HG03378 (cell line): ENCODE data around the gene XRCC5.
"Not testable (repeated sequence)": the region's sequence is repeated elsewhere in the genome, so short reads cannot be mapped to it uniquely, and the experiment has no call there.

Source experiments
- ATAC-seq: cut with Tn5 transposase; IDR thresholded peaks from one replicate; pipeline ENCODE4 v1.9.1; 2021; ENCODE audit warnings: mild to moderate bottlenecking, moderate library complexity; ENCODE audit not compliant: unreplicated experiment

The XRCC5 gene

DNA sequence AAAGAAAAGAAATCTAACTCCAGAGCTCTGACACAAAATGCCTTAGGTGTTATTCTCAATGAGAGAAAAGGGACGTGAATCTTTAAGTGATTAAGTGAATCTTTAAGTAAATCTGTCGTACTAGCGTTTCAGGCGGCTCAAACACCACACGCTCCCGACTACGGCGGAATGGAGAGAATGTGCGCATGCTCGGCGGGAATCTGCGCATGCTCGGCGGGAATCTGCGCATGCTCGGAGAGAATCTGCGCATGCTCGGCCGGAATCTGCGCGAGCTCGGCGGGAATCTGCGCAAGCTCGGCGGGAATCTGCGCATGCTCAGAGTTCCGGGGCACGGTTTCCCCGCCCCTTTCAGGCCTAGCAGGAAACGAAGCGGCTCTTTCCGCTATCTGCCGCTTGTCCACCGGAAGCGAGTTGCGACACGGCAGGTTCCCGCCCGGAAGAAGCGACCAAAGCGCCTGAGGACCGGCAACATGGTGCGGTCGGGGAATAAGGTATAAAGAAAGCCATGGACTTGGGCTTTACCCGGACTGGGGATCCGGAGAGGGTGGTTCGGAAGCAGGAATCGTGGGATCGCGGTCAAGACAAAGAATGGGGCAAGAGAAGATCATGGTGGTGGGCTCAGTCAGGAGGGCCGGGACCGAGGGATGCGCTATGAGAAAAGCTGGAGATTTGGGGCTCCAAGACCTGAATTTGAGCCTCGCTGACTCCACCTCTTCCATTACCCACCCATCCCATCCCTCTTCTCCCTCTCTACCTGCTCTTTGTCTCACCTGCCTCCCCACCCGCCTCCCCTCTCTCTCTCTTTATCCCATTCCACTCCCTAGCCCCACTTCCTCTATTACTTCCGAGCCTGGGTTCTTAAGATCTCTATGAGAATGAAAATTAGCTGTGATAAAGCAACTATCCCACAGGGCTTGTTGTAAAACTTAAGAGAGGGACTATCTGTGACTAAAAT is at the start of gene XRCC5:
Gene XRCC5, plus strand, starts transcription at position 382 of the 955 bp plus-strand sequence. Its CDS starts 89 bp downstream, at position 471.
- peak; percentile 32 for ATAC-seq

DNA sequence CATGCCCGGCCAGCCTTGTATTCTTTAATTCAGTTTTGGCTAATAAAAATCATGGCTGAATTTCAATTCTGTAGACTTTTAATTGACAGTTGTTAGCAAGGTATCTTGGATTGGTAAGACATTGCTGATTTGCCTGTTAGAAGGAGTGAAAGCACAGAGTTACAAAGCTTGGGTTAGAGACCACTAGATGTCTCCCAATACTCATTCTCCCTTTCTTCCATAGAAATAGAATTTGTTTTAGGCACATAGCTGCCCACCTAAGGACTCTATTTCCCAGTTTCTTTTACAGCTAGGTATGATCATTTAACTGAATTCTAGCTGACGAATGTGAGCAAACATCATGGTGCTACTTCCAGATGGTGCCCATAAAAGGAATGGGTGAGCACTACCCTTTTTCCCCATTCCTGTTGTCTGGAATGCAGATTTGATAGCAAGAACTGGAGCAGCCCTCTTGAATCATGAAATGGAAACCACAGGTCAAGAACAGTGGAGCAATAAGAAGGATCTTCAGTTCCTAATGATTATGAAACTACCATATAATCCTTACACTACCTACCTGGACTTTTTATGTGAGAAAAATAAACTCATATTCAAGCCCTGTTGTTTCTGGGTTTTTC is 45.0 kb upstream of the XRCC5 start:
- no peak for ATAC-seq

GRCh38 chr2:216064665-216065064 is 44.5 kb upstream of the XRCC5 start:
- ATAC-seq: no peak

DNA sequence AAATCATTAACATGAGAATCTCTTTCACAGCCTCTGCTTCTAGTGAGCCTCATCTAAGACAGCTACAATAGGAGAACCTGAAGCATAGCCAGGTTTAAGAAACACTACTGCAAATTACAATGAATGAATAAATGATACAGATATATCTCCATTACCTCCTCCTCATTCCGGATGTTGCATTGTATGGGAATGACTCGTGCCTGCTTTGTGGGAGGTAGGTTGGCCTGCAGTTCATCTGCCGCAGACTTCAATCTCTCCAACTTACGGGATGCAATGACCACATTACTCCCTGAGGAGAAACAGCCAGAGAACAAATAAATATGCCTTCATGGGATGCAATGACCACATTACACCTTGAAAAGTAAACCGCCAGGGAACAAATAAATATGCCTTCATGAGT is 42.9 kb upstream of the XRCC5 start:
- no peak for ATAC-seq

DNA sequence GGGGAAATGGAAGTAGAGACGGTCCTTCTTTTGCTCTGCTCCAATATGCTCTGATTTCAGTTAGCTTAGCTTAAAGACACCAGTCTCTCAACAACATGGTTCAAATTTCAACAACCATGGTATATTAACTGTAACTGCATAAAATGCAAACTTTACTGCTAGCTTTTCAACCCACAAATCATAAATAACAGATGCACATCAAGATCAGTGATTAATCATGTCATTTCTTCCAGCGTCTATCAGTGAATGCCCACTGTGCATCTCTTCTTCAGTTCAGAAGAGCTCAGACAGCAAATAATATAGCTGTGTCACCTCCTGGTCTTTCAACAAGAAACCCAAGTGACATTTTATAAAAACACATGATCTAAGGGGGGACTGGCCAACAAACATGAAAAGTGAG is 40.1 kb upstream of the XRCC5 start:
- no peak for ATAC-seq

- no peak for ATAC-seq
Measured at GRCh38 chr2:216070195-216070594, 39.0 kb upstream of the XRCC5 start.

GRCh38 chr2:216071111-216071851 is 37.9 kb upstream of the XRCC5 start:
- ATAC-seq: no peak

- no peak for ATAC-seq
Measured at GRCh38 chr2:216072473-216072872, 36.7 kb upstream of the XRCC5 start.

- no peak for ATAC-seq
Measured at GRCh38 chr2:216073773-216074172, 35.4 kb upstream of the XRCC5 start.

GRCh38 chr2:216074380-216074779 is 34.8 kb upstream of the XRCC5 start:
- ATAC-seq: no peak

GRCh38 chr2:216074794-216075193 is 34.4 kb upstream of the XRCC5 start:
- ATAC-seq: no peak

GRCh38 chr2:216075510-216076485 is 33.4 kb upstream of the XRCC5 start:
- ATAC-seq: no peak

- ATAC-seq: no peak
Measured at GRCh38 chr2:216078776-216079175, 30.4 kb upstream of the XRCC5 start.

- not testable (repeated sequence) for ATAC-seq
Measured at GRCh38 chr2:216080048-216080447, 29.1 kb upstream of the XRCC5 start.

DNA sequence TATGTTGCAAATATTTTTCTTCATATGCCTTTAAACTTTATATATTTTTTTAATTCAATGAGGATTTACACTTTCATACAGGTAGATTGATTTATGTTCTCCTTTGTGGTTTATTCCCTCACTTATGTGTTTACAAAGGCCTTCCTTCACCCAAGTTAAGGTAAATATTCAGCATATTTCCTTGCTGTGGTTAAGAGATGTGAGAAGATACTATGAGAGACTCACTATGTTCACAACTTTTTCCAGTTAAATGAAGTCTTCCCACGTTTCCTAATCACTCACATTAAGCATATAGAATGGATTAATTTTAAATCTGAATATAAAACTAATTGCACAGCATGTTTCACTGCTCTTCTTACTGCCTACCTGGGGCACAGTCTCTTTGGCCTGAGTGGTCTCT is 28.1 kb upstream of the XRCC5 start:
- peak; percentile 16 for ATAC-seq

- peak; percentile 85 for ATAC-seq
Measured at GRCh38 chr2:216081487-216082116, 27.5 kb upstream of the XRCC5 start, which contains the start of the genes PECR and TMEM169. TSS of gene PECR (minus strand) at chr2:216081809. CDS start at chr2:216081741, 68 bp downstream. TSS of gene TMEM169 (plus strand) at chr2:216081919. CDS start at chr2:216095964, 14,045 bp downstream.

DNA sequence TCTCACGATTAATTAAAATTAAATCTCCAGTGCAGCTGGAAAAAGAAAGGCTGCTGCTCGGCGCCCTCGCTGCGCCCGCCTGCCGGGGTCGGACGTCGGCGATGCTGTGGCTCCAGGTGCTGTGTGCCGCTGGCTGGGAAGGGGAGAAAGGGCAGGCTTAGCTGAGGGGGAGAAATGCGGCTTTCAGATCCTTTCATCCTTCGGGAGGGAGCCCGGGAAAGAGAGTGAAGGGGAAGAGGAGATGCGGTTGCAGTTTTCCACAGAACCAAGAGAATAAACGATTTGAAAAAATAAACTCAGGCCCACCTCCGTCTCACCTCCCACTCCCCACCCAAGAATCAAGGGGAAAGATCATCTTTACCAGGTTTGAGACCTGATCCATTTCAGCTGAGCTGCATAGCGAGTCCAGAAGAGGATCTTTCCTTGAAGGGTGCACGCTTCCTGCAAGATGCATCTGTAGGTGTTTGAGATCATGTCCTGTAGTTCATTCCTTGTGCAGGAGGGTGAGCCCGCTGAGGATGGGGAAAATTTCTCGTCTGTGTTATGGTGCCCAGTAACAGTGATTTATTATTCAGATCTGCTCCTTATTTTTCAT is 26.9 kb upstream of the XRCC5 start:
- ATAC-seq: no peak

DNA sequence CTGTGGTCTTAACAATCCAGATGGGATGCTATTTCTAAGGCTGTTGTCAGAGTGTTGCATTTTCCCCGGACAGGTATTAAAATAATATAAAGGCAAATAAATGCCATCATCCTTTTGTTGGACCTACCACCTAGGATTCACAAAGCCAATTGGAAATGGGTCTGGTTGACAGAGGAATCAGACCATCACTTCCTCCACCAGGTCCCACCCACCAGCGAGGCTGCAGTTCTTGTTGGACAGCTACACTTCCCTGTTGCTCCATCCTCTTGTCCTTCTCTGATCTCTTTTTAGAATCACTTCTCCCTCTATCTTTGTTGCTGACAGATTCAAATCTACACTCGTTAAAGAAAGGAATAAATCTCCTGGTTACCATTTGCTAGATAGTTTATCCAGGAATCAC is 26.3 kb upstream of the XRCC5 start:
- no peak for ATAC-seq
